ENCODE data around the gene TMPO. TPM values are rescaled to one million over a fixed set of nuclear protein-coding genes. Genes with fewer than 3 reads are reported as not detected.

TMPO gene
- total and polyA plus RNA-seq, 4 donors = 20.7 to 149 (median 30.6) TPM

- H3K9me3 ChIP-seq (ENCODE audit: control insufficient read depth in 4 of 4, insufficient read depth in 3 of 4, low read length in 3 of 4) = no peaks in the 10 kb centered on the region
- peaks cover 0 to 8% (median 0%) of the 10 kb centered on the region in 4 donors for H3K36me3 ChIP-seq (ENCODE audit: control insufficient read depth in 4 of 4, insufficient read depth in 4 of 4, low read length in 4 of 4)
- no peaks in the 10 kb centered on the region for H3K27me3 ChIP-seq (ENCODE audit: control insufficient read depth in 3 of 3, insufficient read depth in 3 of 3, low read length in 2 of 3)
- peaks cover 3 to 21% (median 8%) of the 10 kb centered on the region in 5 donors for H3K4me1 ChIP-seq (ENCODE audit: control insufficient read depth in 5 of 5, insufficient read depth in 5 of 5, low read length in 5 of 5)
- ATAC-seq (ENCODE audit: insufficient read depth, low FRiP score) (no peak), DNase-seq (peak in 2 of 3 donors; percentile 44 to 49)
- H3K9ac ChIP-seq (ENCODE audit: insufficient read depth in 1 of 2, low read length in 2 of 2) = peak overlapping the region; percentile 94 to 99
- TF ChIP-seq, protein P1, sequence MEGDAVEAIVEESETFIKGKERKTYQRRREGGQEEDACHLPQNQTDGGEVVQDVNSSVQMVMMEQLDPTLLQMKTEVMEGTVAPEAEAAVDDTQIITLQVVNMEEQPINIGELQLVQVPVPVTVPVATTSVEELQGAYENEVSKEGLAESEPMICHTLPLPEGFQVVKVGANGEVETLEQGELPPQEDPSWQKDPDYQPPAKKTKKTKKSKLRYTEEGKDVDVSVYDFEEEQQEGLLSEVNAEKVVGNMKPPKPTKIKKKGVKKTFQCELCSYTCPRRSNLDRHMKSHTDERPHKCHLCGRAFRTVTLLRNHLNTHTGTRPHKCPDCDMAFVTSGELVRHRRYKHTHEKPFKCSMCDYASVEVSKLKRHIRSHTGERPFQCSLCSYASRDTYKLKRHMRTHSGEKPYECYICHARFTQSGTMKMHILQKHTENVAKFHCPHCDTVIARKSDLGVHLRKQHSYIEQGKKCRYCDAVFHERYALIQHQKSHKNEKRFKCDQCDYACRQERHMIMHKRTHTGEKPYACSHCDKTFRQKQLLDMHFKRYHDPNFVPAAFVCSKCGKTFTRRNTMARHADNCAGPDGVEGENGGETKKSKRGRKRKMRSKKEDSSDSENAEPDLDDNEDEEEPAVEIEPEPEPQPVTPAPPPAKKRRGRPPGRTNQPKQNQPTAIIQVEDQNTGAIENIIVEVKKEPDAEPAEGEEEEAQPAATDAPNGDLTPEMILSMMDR (IDR thresholded peaks at IDR 0.05; ENCODE audit: control extremely low read depth, extremely low read depth) = no peak
- whole genome bisulfite sequencing, 2 donors = 66 to 72% methylated on average over 8 of the region's 8 CpGs
- peak overlapping the region in 1 of 2 donors; percentile 4 for H3K27ac ChIP-seq (ENCODE audit: low read depth in 1 of 2, low read length in 1 of 2)
- H3K4me3 ChIP-seq = no peak overlapping the region
Measured at GRCh38 chr12:98513379-98514322, 1.7 kb upstream of the TMPO start.

GRCh38 chr12:98514982-98515286 is 456 bp upstream of the TMPO start:
- H3K4me1 ChIP-seq (ENCODE audit: control insufficient read depth in 5 of 5, insufficient read depth in 5 of 5, low read length in 5 of 5) = peaks cover 6 to 21% (median 9%) of the 10 kb centered on the region in 5 donors
- peak overlapping the region; percentile 94 to 99 for H3K9ac ChIP-seq (ENCODE audit: insufficient read depth in 1 of 2, low read length in 2 of 2)
- H3K36me3 ChIP-seq (ENCODE audit: control insufficient read depth in 4 of 4, insufficient read depth in 4 of 4, low read length in 4 of 4) = peaks cover 0 to 8% (median 0%) of the 10 kb centered on the region in 4 donors
- WGBS, 2 donors = 0% methylated on average over 9 to 11 of the region's 11 CpGs
- TF ChIP-seq, protein P1 (IDR thresholded peaks at IDR 0.05; ENCODE audit: control extremely low read depth, extremely low read depth) = no peak
- ATAC-seq (ENCODE audit: insufficient read depth, low FRiP score) (peak; percentile 21), DNase-seq (no peak)
- H3K4me3 ChIP-seq = peak overlapping the region; percentile 82
- H3K27me3 ChIP-seq (ENCODE audit: control insufficient read depth in 3 of 3, insufficient read depth in 3 of 3, low read length in 2 of 3) = no peaks in the 10 kb centered on the region
- peak overlapping the region; percentile 84 to 97 for H3K27ac ChIP-seq (ENCODE audit: low read depth in 1 of 2, low read length in 1 of 2)
- no peaks in the 10 kb centered on the region for H3K9me3 ChIP-seq (ENCODE audit: control insufficient read depth in 4 of 4, insufficient read depth in 3 of 4, low read length in 3 of 4)

GRCh38 chr12:98516111-98516873 is 902 bp downstream of the TMPO start:
- peak overlapping the region in 1 of 2 donors; percentile 32 for H3K9ac ChIP-seq (ENCODE audit: insufficient read depth in 1 of 2, low read length in 2 of 2)
- 0 to 1% methylated on average over 44 to 64 of the region's 64 CpGs for WGBS, 2 donors
- ATAC-seq (ENCODE audit: insufficient read depth, low FRiP score) = peak; percentile 53
- no peaks in the 10 kb centered on the region for H3K27me3 ChIP-seq (ENCODE audit: control insufficient read depth in 3 of 3, insufficient read depth in 3 of 3, low read length in 2 of 3)
- TF ChIP-seq, protein P1 (IDR thresholded peaks at IDR 0.05; ENCODE audit: control extremely low read depth, extremely low read depth) = peak; percentile 72
- H3K4me1 ChIP-seq (ENCODE audit: control insufficient read depth in 5 of 5, insufficient read depth in 5 of 5, low read length in 5 of 5) = peaks cover 6 to 21% (median 9%) of the 10 kb centered on the region in 5 donors
- peak overlapping the region; percentile 84 for H3K4me3 ChIP-seq
- no peaks in the 10 kb centered on the region for H3K9me3 ChIP-seq (ENCODE audit: control insufficient read depth in 4 of 4, insufficient read depth in 3 of 4, low read length in 3 of 4)
- peak; percentile 88 to 96 (median 96) for DNase-seq
- H3K27ac ChIP-seq (ENCODE audit: low read depth in 1 of 2, low read length in 1 of 2) = peak overlapping the region; percentile 84 to 97
- H3K36me3 ChIP-seq (ENCODE audit: control insufficient read depth in 4 of 4, insufficient read depth in 4 of 4, low read length in 4 of 4) = peaks cover 0 to 8% (median 0%) of the 10 kb centered on the region in 4 donors
